Thymus (tissue), 11 donors: Measurements from ENCODE around the gene SLFN13. TPM values are rescaled to one million over a fixed set of nuclear protein-coding genes. Genes with fewer than 3 reads are reported as not detected.
"Not testable (repeated sequence)": the region's sequence is repeated elsewhere in the genome, so short reads cannot be mapped to it uniquely, and the experiment has no call there.

Experiments used
- DNase-seq, 9 donors: peaks; one replicate each; pipeline ENCODE4 v3.0.0-alpha.2; 2013; ENCODE audit warnings: low spot score in 9 of 9, low read depth in 6 of 9, missing footprints in 1 of 9
- H3K27ac ChIP-seq, 2 donors: one replicate each; pipeline ENCODE4 v1.5.1; 2013; ENCODE audit warnings: control low read depth in 1 of 2, low read depth in 1 of 2, low read length in 1 of 2, mild to moderate bottlenecking in 1 of 2, moderate library complexity in 1 of 2
- H3K27me3 ChIP-seq, 2 donors: one replicate each; pipeline ENCODE4 v1.5.1; 2013; ENCODE audit warnings: low read length in 1 of 2; ENCODE audit not compliant: control insufficient read depth in 2 of 2, insufficient read depth in 1 of 2
- H3K36me3 ChIP-seq, 2 donors: one replicate each; pipeline ENCODE4 v1.5.1; 2013; ENCODE audit warnings: low read length in 1 of 2, mild to moderate bottlenecking in 1 of 2, moderate library complexity in 1 of 2; ENCODE audit not compliant: control insufficient read depth in 2 of 2, insufficient read depth in 2 of 2
- H3K4me1 ChIP-seq, 2 donors: one replicate each; pipeline ENCODE4 v1.5.1; 2013; ENCODE audit warnings: low read length in 2 of 2; ENCODE audit not compliant: control insufficient read depth in 2 of 2, insufficient read depth in 2 of 2
- H3K4me3 ChIP-seq, 2 donors: one replicate each; pipeline ENCODE4 v1.5.1; 2013; ENCODE audit warnings: low read length in 2 of 2, control low read depth in 1 of 2, mild to moderate bottlenecking in 1 of 2
- H3K9me3 ChIP-seq, 2 donors: one replicate each; pipeline ENCODE4 v1.5.1; 2013; ENCODE audit warnings: low read length in 1 of 2, mild to moderate bottlenecking in 1 of 2; ENCODE audit not compliant: control insufficient read depth in 2 of 2, insufficient read depth in 1 of 2
- WGBS: extraction: QIAGEN DNeasy Blood & Tissue Kit; methylation state at CpG from one replicate; pipeline ENCODE4 v1.1.7; 2013; 5-methylcytosine and 5-hydroxymethylcytosine counted together
- polyA plus RNA-seq: library from polyadenylated mRNA; stranded (reverse); fragments of 200-250 nt; gene quantifications from one replicate; pipeline ENCODE4 v1.2.3, GENCODE V29; 2013
- total RNA-seq: library from RNA; stranded (reverse); fragments of 120-200 nt; gene quantifications from one replicate; pipeline ENCODE4 v1.2.4, GENCODE V29; 2013
- donor health status: healthy.

SLFN13 gene
- total and polyA plus RNA-seq, 2 donors: 4.2 to 14.2 TPM

GRCh38 chr17:35479271-35479670, 30.7 kb upstream of the SLFN13 start:
- Histone ChIP-seq H3K27me3 (peaks cover 0 to 3% of the 10 kb centered on the region in 2 donors), H3K9me3 (peaks cover 1 to 12% of the 10 kb centered on the region in 2 donors), H3K27ac (no peak overlapping the region), H3K4me1 (no peaks in the 10 kb centered on the region), H3K36me3 (peaks cover 0 to 4% of the 10 kb centered on the region in 2 donors), H3K4me3 (no peak overlapping the region)
- no peak for DNase-seq
- 88% methylated on average over 5 of the region's 5 CpGs for WGBS

GRCh38 chr17:35477248-35477647, 28.7 kb upstream of the SLFN13 start:
- H3K36me3 ChIP-seq: peaks cover 0 to 4% of the 10 kb centered on the region in 2 donors
- H3K4me3 ChIP-seq: no peak overlapping the region
- 87% methylated on average over 5 of the region's 5 CpGs for WGBS
- H3K27me3 ChIP-seq: no peaks in the 10 kb centered on the region
- H3K9me3 ChIP-seq: peaks cover 1 to 2% of the 10 kb centered on the region in 2 donors
- H3K4me1 ChIP-seq: no peaks in the 10 kb centered on the region
- no peak for DNase-seq
- no peak overlapping the region for H3K27ac ChIP-seq

- no peak overlapping the region for H3K27ac ChIP-seq
- 65% methylated on average over 2 of the region's 2 CpGs for WGBS
- H3K9me3 ChIP-seq: peaks cover 0 to 1% of the 10 kb centered on the region in 2 donors
- H3K4me1 ChIP-seq: no peaks in the 10 kb centered on the region
- H3K27me3 ChIP-seq: no peaks in the 10 kb centered on the region
- H3K36me3 ChIP-seq: peaks cover 0 to 4% of the 10 kb centered on the region in 2 donors
- H3K4me3 ChIP-seq: no peak overlapping the region
- DNase-seq: no peak
These were observed 27.8 kb upstream of the SLFN13 start for GRCh38 chr17:35476283-35476820.

- no peaks in the 10 kb centered on the region for H3K27me3 ChIP-seq
- 99% methylated on average over 4 of the region's 4 CpGs for WGBS
- no peak for DNase-seq
- H3K4me3 ChIP-seq: no peak overlapping the region
- no peaks in the 10 kb centered on the region for H3K36me3 ChIP-seq
- no peak overlapping the region for H3K27ac ChIP-seq
- no peaks in the 10 kb centered on the region for H3K9me3 ChIP-seq
- peaks cover 2 to 13% of the 10 kb centered on the region in 2 donors for H3K4me1 ChIP-seq
These were observed 19.9 kb upstream of the SLFN13 start for GRCh38 chr17:35468475-35468874.

GRCh38 chr17:35467824-35468223, 19.3 kb upstream of the SLFN13 start:
- 19% methylated on average over 4 of the region's 4 CpGs for WGBS
- H3K27ac ChIP-seq: peak overlapping the region in 1 of 2 donors; percentile 21
- peak in 1 of 9 donors; percentile 31 for DNase-seq

GRCh38 chr17:35460354-35460851, 11.8 kb upstream of the SLFN13 start:
- 3% methylated on average over 44 of the region's 44 CpGs for WGBS
- Histone ChIP-seq H3K36me3 (no peaks in the 10 kb centered on the region), H3K27ac (peak overlapping the region in 1 of 2 donors; percentile 47), H3K27me3 (peaks cover 0 to 6% of the 10 kb centered on the region in 2 donors), H3K4me3 (peak overlapping the region; percentile 30 to 46), H3K4me1 (peaks cover 0 to 4% of the 10 kb centered on the region in 2 donors), H3K9me3 (no peaks in the 10 kb centered on the region)
- peak in 6 of 9 donors; percentile 21 to 63 (median 38) for DNase-seq

More at GRCh38 chr17:35467824-35468223, 19.3 kb upstream of the SLFN13 start:
- Histone ChIP-seq H3K4me3 (no peak overlapping the region), H3K9me3 (no peaks in the 10 kb centered on the region), H3K4me1 (peaks cover 2 to 13% of the 10 kb centered on the region in 2 donors), H3K36me3 (no peaks in the 10 kb centered on the region), H3K27me3 (no peaks in the 10 kb centered on the region)

GRCh38 chr17:35454035-35454434, 5.5 kb upstream of the SLFN13 start:
- not testable (repeated sequence) for H3K4me1 ChIP-seq, DNase-seq, H3K27ac ChIP-seq, H3K9me3 ChIP-seq, H3K36me3 ChIP-seq, H3K4me3 ChIP-seq
- peaks cover 4 to 29% of the 10 kb centered on the region in 2 donors for H3K27me3 ChIP-seq
- WGBS: 98% methylated on average over 5 of the region's 5 CpGs

GRCh38 chr17:35453171-35453570, 4.6 kb upstream of the SLFN13 start:
- H3K36me3 ChIP-seq: no peaks in the 10 kb centered on the region
- DNase-seq: no peak
- 92% methylated on average over 1 of the region's 1 CpG for WGBS
- H3K4me3 ChIP-seq: no peak overlapping the region
- peaks cover 4 to 38% of the 10 kb centered on the region in 2 donors for H3K27me3 ChIP-seq
- peaks cover 0 to 15% of the 10 kb centered on the region in 2 donors for H3K4me1 ChIP-seq
- H3K27ac ChIP-seq: no peak overlapping the region
- H3K9me3 ChIP-seq: peaks cover 0 to 5% of the 10 kb centered on the region in 2 donors

GRCh38 chr17:35449371-35449931, 885 bp upstream of the SLFN13 start:
- no peak overlapping the region for H3K27ac ChIP-seq
- no peaks in the 10 kb centered on the region for H3K36me3 ChIP-seq
- H3K9me3 ChIP-seq: peaks cover 0 to 5% of the 10 kb centered on the region in 2 donors
- peaks cover 4 to 40% of the 10 kb centered on the region in 2 donors for H3K27me3 ChIP-seq
- H3K4me1 ChIP-seq: peaks cover 6 to 25% of the 10 kb centered on the region in 2 donors
- peak in 2 of 9 donors; percentile 7 to 35 for DNase-seq
- WGBS: 11% methylated on average over 36 of the region's 36 CpGs
- peak overlapping the region; percentile 32 to 73 for H3K4me3 ChIP-seq
